ENCODE measurements around the gene SLC6A11.

The SLC6A11 gene

GRCh38 chr3:10954740-10955139 is 138.7 kb downstream of the SLC6A11 start:
- no peak for DNase-seq (ENCODE audit: low spot score)

GRCh38 chr3:10955711-10956453 is 139.9 kb downstream of the SLC6A11 start:
- no peak for DNase-seq (ENCODE audit: low spot score)

GRCh38 chr3:10956531-10956930 is 140.5 kb downstream of the SLC6A11 start:
- DNase-seq (ENCODE audit: low spot score): no peak

- DNase-seq (ENCODE audit: low spot score): no peak
These were observed 141.0 kb downstream of the SLC6A11 start for GRCh38 chr3:10956986-10957385.

- no peak for DNase-seq (ENCODE audit: low spot score)
These were observed 142.1 kb downstream of the SLC6A11 start for GRCh38 chr3:10957976-10958749.

GRCh38 chr3:10960255-10960654 is 144.2 kb downstream of the SLC6A11 start:
- DNase-seq (ENCODE audit: low spot score): no peak

GRCh38 chr3:10961921-10962320 is 145.9 kb downstream of the SLC6A11 start:
- no peak for DNase-seq (ENCODE audit: low spot score)

- DNase-seq (ENCODE audit: low spot score): no peak
These were observed 146.5 kb downstream of the SLC6A11 start for GRCh38 chr3:10962481-10963036.

- DNase-seq (ENCODE audit: low spot score): no peak
These were observed 148.6 kb downstream of the SLC6A11 start for GRCh38 chr3:10964537-10965167.

- DNase-seq (ENCODE audit: low spot score): peak; percentile 74
These were observed 152.4 kb downstream of the SLC6A11 start for GRCh38 chr3:10968401-10968800.

- no peak for DNase-seq (ENCODE audit: low spot score)
These were observed 154.4 kb downstream of the SLC6A11 start for GRCh38 chr3:10970306-10970960.

- no peak for DNase-seq (ENCODE audit: low spot score)
These were observed 156.2 kb downstream of the SLC6A11 start for GRCh38 chr3:10972072-10972782.

- no peak for DNase-seq (ENCODE audit: low spot score)
These were observed 157.1 kb downstream of the SLC6A11 start for GRCh38 chr3:10973046-10973595.

- DNase-seq (ENCODE audit: low spot score): no peak
These were observed 158.1 kb downstream of the SLC6A11 start for GRCh38 chr3:10974131-10974530.

- DNase-seq (ENCODE audit: low spot score): no peak
These were observed 158.8 kb downstream of the SLC6A11 start for GRCh38 chr3:10974746-10975375.

- no peak for DNase-seq (ENCODE audit: low spot score)
These were observed 159.7 kb downstream of the SLC6A11 start for GRCh38 chr3:10975695-10976234.

- no peak for DNase-seq (ENCODE audit: low spot score)
These were observed 160.7 kb downstream of the SLC6A11 start for GRCh38 chr3:10976770-10977169.

- DNase-seq (ENCODE audit: low spot score): no peak
These were observed 162.0 kb downstream of the SLC6A11 start for GRCh38 chr3:10977892-10978510.

GRCh38 chr3:10978956-10979355 is 162.9 kb downstream of the SLC6A11 start:
- no peak for DNase-seq (ENCODE audit: low spot score)

GRCh38 chr3:10980312-10980711 is 164.3 kb downstream of the SLC6A11 start:
- no peak for DNase-seq (ENCODE audit: low spot score)

All from pons (tissue), 1 donor.